Activated T-helper 1 cell treated with anti-CD3 and anti-CD28 coated beads, Interleukin-2, amount 50 U/mL, for 16 hours (primary cell): ENCODE data around the gene MAP3K7CL.
A peak's percentile ranks its signal among the peaks of the same experiment; 100 is the strongest.

ENCODE experiments used
- DNase-seq, 2 donors: peaks; one replicate each; pipeline ENCODE4 v3.0.0-alpha.2; 2020; ENCODE audit warnings: low read depth in 1 of 2, low spot score in 1 of 2

Gene MAP3K7CL

GRCh38 chr21:29194342-29194741 lies 63.9 kb downstream of the MAP3K7CL start:
- DNase-seq = no peak

- DNase-seq = no peak
These were observed 64.4 kb downstream of the MAP3K7CL start for GRCh38 chr21:29194847-29195246.

GRCh38 chr21:29195981-29196669 lies 65.7 kb downstream of the MAP3K7CL start:
- DNase-seq = peak in 1 of 2 donors; percentile 49

GRCh38 chr21:29196670-29197191 lies 66.3 kb downstream of the MAP3K7CL start:
- DNase-seq = no peak

- DNase-seq = no peak
These were observed 70.7 kb downstream of the MAP3K7CL start for GRCh38 chr21:29201186-29201585.

- DNase-seq = no peak
These were observed 74.6 kb downstream of the MAP3K7CL start for GRCh38 chr21:29205009-29205408.

- DNase-seq = no peak
These were observed 75.5 kb downstream of the MAP3K7CL start for GRCh38 chr21:29205988-29206387.

- no peak for DNase-seq
These were observed 76.0 kb downstream of the MAP3K7CL start for GRCh38 chr21:29206445-29206844.

GRCh38 chr21:29207201-29207600 lies 76.8 kb downstream of the MAP3K7CL start:
- no peak for DNase-seq

GRCh38 chr21:29208044-29208681 lies 77.7 kb downstream of the MAP3K7CL start:
- no peak for DNase-seq

GRCh38 chr21:29208682-29209059 lies 78.2 kb downstream of the MAP3K7CL start:
- DNase-seq = no peak

- DNase-seq = no peak
These were observed 79.3 kb downstream of the MAP3K7CL start for GRCh38 chr21:29209696-29210095.

- no peak for DNase-seq
These were observed 80.8 kb downstream of the MAP3K7CL start for GRCh38 chr21:29211205-29211604.

GRCh38 chr21:29212446-29212845 lies 82.0 kb downstream of the MAP3K7CL start:
- no peak for DNase-seq

- no peak for DNase-seq
These were observed 83.3 kb downstream of the MAP3K7CL start for GRCh38 chr21:29213513-29214385.

- DNase-seq = no peak
These were observed 85.3 kb downstream of the MAP3K7CL start for GRCh38 chr21:29215709-29216108.

GRCh38 chr21:29217818-29218291 lies 87.4 kb downstream of the MAP3K7CL start:
- DNase-seq = no peak

- no peak for DNase-seq
These were observed 88.3 kb downstream of the MAP3K7CL start for GRCh38 chr21:29218749-29219148.

GRCh38 chr21:29219165-29219770 lies 88.8 kb downstream of the MAP3K7CL start:
- no peak for DNase-seq

- no peak for DNase-seq
These were observed 90.9 kb downstream of the MAP3K7CL start for GRCh38 chr21:29221253-29221744.

GRCh38 chr21:29224006-29224405 lies 93.6 kb downstream of the MAP3K7CL start:
- no peak for DNase-seq
